ENCODE results near the gene HTT. TPM values are rescaled to one million over a fixed set of nuclear protein-coding genes. Genes with fewer than 3 reads are reported as not detected.

The HTT gene
- total and polyA plus RNA-seq, 10 of the 15 experiments (the other 5 are each of a cell fraction or from before 2014, with no cell fraction given): 3.3 to 113 (median 43.3) TPM

- Histone ChIP-seq H2AFZ (ENCODE audit: control insufficient read depth, low read depth, low read length) (no peak overlapping the region), H3K36me3 (ENCODE audit: control insufficient read depth in 2 of 2, insufficient read depth in 2 of 2, low read length in 1 of 2) (peaks cover 30 to 49% of the 10 kb centered on the region in 2 experiments), H3K27me3 (replicated peaks in 1 of 2; ENCODE audit: control insufficient read depth in 2 of 2, insufficient read depth in 2 of 2, low read length in 1 of 2) (no peaks in the 10 kb centered on the region), H3K9me3 (replicated peaks; ENCODE audit: control insufficient read depth, insufficient read depth, low read length) (no peaks in the 10 kb centered on the region), H3K9ac (ENCODE audit: control insufficient read depth, insufficient read depth, low read length) (no peak overlapping the region), H3K4me3 (no peak overlapping the region), H3K4me2 (ENCODE audit: control insufficient read depth, insufficient read depth) (no peak overlapping the region), H4K20me1 (ENCODE audit: control insufficient read depth, insufficient read depth) (no peaks in the 10 kb centered on the region; the same call in 1 of the 2 replicates), H3K4me1 (ENCODE audit: control insufficient read depth, insufficient read depth, low read length) (peaks cover 5% of the 10 kb centered on the region), H3K27ac (ENCODE audit: control insufficient read depth, insufficient read depth) (no peak overlapping the region), H3K79me2 (ENCODE audit: control insufficient read depth, insufficient read depth, low read length) (peaks cover 3% of the 10 kb centered on the region; the same call in 1 of the 2 replicates)
- ChIA-PET CTCF (interaction anchor here (0.7 to 2.7 kb wide), 20 partner anchors 10 to 336 kb away, joined by 3 to 14 read pairs (median 4); no protein-coding TSS in a partner anchor), SMC1A (ENCODE audit: uncharacterized antibody, unreplicated experiment) (interaction anchor here (0.9 to 3.0 kb wide), 10 partner anchors 9 to 98 kb away, joined by 3 to 14 read pairs (median 4); no protein-coding TSS in a partner anchor), RAD21 (ENCODE audit: unreplicated experiment) (interaction anchor here (1.2 to 2.2 kb wide), 5 partner anchors 27 to 62 kb away, joined by 3 to 5 read pairs (median 4); no protein-coding TSS in a partner anchor), POLR2A (no interaction called here)
- TF ChIP-seq ZSCAN29 (IDR thresholded peaks at IDR 0.05) (no peak), CHD2 (IDR thresholded peaks at IDR 0.05; ENCODE audit: borderline replicate concordance, low read depth, low read length) (no peak), NFYB (IDR thresholded peaks at IDR 0.05; ENCODE audit: insufficient read depth, low read depth, low read length) (no peak), BCL3 (IDR thresholded peaks at IDR 0.05; ENCODE audit: borderline replicate concordance, insufficient read depth, low read depth, low read length, poor library complexity, severe bottlenecking) (no peak), ZNF274 (IDR thresholded peaks at IDR 0.05; ENCODE audit: insufficient read depth, insufficient read length) (no peak), CBX5 (IDR thresholded peaks at IDR 0.05; ENCODE audit: low read depth) (no peak), EED (IDR thresholded peaks at IDR 0.05; ENCODE audit: low read depth) (no peak), SMAD5 (IDR thresholded peaks at IDR 0.05; ENCODE audit: low read depth) (no peak), RUNX3 (IDR thresholded peaks at IDR 0.05; ENCODE audit: low read length) (no peak)
- intact Hi-C loops (cut with micrococcal nuclease; ENCODE audit: unreplicated experiment) (loop anchor here (2.0 kb wide), 1 partner anchor 335 kb away; no protein-coding TSS in a partner anchor), in situ Hi-C loops (cut with MboI) (loop anchor here (10.0 kb wide), 1 partner anchor 337 kb away; the partner anchor contains the start of gene HGFAC)
- ATAC-seq (no peak), FAIRE-seq (no peak), DNase-seq (ENCODE audit: low read depth, low spot score) (no peak)
- no TSS peak for BruUV-seq (replicated peaks)
- 98% methylated on average over 6 of the region's 6 CpGs for WGBS (ENCODE audit: insufficient coverage, insufficient replicate concordance, low lambda C conversion rate, missing lambda C conversion rate)
Observed at GRCh38 chr4:3107691-3108121, 33.2 kb downstream of the HTT start.

All from GM12878 (cell line).